Activated T-helper 1 cell treated with Interleukin-2 at 50 U/mL for 16 hours (primary cell): Measurements from ENCODE around the gene BET1L.
"Not testable (repeated sequence)": the region's sequence is repeated elsewhere in the genome, so short reads cannot be mapped to it uniquely, and the experiment has no call there.

Source experiments
- DNase-seq: peaks from one replicate; pipeline ENCODE4 v3.0.0-alpha.2; 2020; ENCODE audit warnings: low read depth

Gene BET1L, protein sequence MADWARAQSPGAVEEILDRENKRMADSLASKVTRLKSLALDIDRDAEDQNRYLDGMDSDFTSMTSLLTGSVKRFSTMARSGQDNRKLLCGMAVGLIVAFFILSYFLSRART

DNA sequence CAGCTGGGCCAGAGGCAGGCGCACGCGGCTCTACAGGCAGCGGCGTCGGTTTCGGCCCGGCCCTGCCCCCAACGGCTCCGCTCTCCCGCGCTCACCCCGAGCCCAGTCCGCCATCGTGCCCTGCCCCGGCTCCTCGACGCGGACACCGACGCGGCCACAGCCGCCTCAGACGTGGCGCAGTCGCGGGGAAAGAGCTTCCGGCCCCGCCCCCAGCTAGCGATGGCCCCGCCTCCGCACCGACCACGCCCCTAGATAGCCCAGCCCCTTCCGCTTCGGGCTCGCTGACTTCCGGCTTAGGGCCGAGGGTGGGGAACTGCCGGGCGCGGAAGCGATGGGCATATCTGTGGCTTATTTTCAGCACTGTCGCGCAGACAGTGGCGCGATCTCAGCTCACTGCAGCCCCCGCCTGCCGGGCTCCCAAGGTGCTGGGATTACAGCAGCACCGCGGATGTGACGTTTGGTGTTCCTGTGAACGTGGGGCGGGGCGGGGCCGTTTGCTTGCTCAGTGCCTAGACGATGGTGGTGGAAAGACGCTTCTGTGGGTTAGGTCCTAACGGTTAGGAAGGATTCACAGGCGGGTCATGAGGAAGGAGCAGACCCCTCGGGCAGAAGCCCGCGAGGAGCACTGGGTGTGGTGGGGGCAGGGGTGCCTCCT lies at the start of gene BET1L, which contains the start of gene RIC8A:
Gene BET1L (minus strand): TSS at position 192 of the 655 bp plus-strand sequence. CDS start 78 bp downstream, at position 114.
Gene RIC8A (plus strand): TSS at position 501 of the 655 bp plus-strand sequence. CDS start 1,147 bp downstream, outside the sequence.
- peak; percentile 94 for DNase-seq

DNA sequence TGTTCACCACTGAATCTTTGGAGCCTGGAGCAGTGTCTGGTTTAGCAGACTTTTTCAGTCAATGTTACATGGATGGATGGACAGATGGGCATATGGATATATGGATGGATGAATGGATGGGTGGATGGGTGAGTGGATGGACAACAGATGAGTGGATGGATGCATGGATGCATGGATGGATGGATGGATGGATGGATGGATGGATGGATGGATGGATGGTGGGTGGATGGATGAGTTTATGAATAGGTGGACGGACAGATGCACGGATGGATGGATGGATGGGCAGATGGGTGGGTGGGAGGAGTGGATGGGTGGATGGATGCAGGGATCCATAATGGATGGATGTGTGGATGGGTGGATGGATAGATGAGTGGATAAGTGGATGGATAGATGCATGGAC lies 48.6 kb upstream of the BET1L start:
- DNase-seq, result no peak

DNA sequence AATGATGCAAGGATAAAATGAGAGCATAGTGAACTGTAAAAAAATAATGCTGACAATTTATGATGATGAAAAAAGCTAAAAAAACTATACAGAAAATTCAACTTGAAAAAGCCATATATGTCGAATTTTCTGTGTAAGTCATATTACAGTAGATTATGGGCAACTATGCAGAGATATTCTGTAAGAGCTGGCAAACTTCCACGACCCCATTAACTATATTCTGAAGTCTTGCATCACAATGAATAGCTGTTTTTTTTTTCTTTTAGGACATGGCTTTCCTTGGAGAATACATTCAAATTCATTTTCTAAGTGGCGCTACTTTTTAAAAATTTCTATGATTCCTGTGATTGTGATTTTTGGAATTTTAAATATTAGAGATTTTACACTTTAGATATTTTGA lies 48.0 kb upstream of the BET1L start:
- no peak for DNase-seq

DNA sequence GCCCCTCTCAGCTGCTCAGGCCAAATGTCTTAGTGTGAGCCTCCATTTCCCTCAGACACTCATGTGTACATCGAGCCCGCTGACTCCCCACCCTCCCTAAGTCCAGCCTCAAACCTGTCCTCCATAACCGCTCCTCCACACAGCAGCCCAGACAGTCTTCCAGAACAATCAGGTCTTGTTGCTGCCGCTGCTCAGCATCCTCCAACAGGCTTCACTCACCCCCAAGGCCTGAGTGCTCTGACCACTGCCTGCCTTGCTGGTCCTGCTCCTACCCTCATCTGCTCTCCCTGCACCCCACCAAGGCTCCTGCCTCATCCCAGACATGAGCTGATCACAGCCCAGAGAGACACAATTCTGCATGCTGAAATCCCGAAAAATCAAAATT lies 46.7 kb upstream of the BET1L start:
- no peak for DNase-seq

DNA sequence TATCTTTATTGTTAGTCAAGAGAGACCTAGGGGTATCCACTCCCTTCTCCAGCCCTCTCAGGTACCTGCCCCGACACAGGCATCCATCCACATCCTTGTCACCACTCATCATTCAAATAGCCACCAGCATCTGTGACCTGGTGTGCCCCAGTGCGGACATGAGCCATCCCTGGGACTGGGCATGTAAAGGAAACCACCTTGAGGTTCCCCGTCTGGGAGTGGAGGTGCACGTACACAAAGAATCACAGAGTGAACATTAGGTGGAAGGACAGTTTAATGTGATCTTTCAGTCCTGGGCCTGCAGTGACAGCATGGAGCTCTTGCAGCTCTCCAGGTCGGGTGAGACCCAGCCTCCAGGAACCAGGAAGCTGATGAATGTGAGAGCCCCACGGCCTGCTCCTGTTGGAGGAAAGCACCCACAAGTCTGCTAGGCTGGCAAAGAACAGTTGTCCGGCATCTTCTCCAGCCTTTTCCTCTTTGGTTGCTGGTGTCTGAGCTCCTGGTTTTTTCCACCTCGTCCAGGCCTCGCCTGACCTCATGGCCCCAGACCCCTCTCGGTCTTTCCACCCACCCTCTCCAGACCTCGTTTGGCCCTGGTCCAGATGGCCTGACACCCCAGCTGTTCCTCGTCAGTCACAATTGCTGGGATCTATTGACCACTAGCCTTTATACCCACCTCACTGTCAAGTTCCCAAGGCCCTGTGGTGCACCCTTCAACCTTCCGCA lies 46.1 kb upstream of the BET1L start:
- no peak for DNase-seq

DNA sequence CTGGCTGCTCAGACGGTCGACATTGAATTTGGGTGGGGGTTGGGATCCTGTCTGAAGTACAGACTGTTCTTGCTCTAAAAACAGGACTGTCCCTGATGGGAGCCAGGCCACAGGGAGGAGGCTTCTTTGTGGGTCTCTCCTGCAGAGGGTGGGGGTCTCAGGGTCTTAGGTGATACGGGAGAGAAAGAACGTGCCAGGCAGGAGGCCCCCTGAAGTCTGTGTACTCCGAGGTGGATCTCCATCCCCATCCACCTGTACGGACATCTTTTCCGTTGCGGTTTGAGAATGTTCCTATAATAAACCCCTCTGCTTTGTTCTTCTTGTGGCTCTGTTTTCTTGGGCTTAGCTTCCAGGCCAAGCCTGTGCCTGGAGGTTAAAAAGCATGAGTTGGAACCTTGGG lies 45.5 kb upstream of the BET1L start:
- DNase-seq, result no peak

DNA sequence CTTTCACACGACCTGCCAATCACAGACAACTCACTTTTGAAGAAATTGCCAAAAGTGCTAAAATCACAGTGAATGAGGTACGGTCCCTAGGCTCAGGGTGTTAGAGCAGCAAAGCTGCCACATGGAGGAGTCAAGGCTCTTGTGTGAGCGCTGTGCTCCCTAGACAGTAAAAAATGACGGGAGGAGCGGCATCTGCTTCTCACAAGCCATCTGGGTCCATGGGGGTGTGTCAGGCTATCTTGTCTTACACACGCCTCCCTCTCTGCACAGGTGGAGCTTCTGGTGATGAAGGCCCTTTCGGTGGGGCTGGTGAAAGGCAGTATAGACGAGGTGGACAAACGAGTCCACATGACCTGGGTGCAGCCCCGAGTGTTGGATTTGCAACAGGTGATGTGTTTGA lies 44.4 kb upstream of the BET1L start:
- DNase-seq, result no peak

DNA sequence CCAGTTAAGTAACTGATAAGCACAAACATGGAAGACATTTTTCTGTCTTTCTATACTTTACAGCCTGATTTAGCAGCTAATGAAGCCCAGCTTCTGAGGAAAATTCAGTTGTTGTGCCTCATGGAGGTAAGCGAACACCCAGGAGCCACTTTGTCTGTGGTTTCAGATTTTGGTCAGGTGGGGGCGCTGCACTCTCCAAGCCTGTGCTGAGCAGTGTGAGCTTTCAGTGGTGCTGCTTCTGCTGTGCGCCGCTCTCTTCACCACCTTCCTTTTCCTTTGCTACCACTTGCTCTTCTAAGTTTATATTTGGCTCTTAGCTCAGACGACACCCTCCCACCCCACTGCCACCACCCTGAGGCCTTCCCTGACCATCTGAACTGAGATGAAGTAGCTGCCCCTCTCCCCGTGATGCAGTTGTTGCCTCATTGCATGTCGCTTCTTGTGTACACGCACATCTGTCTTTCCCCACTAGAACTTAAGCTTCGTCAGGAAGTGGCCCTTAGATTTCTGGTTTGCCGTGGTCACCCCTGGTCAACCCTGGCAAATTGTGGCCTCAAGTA lies 43.6 kb upstream of the BET1L start:
- peak; percentile 67 for DNase-seq

DNA sequence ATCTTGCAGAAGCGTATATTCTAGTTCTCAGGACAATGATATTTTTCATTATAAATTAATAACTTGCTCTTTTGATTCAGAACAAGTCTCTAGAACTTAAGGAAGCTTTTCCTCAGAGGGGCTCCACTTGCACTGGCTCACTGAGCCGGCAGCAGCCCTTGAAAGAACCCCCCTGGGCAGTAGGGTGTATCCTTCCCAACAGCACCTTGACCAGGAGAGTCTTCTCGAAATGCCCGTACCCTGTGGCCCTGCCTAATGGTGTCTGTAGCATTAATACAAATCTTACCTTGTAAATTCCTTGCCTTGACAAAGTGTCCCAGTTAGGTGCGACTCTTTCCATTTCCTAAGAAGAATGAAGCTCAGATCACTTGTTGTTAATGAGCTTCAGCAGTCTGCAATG lies 43.1 kb upstream of the BET1L start:
- DNase-seq, result no peak

DNA sequence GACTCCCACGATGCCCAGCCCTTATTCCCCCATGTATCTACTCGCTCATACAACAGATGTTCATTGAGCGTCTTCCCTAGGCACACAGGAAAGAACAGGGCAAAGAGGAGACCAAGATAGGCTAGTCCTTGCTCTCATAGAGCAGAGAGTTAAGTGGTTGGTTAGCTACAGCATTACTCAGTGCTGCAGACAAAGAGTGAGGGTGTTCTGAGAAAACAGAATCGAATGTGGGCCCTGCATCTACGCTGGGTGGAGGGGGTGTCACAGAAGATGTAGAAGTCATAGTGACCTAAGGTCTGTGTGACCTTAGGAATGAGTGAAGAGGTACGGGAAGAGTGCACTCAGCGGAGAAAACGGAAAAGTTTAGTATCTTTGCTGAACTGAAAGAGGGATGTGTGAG lies 41.9 kb upstream of the BET1L start:
- no peak for DNase-seq

DNA sequence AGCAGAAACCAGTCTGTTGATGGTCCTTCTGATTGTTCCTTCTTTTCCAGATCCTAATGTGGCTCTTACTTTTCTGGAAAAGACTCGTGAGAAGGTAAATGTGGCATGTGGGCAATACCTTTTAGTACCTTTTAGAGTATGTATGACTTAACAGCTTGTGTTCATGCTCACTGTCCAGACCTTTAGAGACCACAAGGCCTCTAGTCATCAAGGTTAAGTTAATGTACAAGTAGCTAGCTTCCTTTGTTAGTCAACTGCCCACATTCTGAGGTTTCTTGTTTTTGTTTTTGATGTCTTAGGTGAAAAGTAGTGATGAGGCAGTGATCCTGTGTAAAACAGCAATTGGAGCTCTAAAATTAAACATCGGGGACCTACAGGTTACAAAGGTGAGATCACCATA lies 37.2 kb upstream of the BET1L start:
- DNase-seq, result no peak

DNA sequence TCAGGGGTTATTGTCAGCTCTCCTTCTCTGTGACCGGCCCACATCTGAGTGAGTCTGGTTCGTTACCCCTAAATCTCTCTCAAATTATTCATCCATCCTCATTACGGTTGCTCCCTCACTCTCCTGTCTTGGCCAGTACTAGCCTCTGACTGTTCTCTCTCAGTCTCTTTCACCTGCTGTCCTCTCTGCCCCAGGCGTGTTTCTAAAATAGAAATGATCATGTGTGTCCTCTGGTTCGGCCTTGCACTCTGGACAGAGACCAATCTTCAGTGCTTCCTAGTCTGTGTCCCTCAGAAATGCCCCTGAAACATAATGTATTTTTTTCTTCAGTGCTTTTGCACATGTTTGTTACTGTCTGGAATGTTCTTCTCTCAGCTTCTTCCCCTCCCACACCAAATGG lies 34.4 kb upstream of the BET1L start:
- DNase-seq, result no peak

DNA sequence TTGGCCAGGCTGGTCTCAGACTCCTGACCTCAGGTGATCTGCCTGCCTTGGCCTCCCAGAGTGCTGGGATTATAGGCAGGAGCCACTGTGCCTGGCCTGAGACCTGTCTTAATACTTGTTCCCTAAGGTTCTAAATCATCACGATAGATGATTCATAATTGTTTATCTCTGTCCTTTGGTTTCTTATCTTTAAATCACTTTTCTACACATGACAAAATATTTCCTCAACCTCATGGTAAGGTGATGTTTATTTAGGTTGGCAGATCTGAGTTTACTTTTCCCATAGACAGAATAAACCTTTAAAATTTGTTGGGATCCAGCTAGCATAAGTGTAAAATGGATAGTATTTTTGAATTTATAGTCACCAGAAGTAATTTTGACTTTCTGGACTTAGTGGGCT lies 33.1 kb upstream of the BET1L start:
- no peak for DNase-seq

DNA sequence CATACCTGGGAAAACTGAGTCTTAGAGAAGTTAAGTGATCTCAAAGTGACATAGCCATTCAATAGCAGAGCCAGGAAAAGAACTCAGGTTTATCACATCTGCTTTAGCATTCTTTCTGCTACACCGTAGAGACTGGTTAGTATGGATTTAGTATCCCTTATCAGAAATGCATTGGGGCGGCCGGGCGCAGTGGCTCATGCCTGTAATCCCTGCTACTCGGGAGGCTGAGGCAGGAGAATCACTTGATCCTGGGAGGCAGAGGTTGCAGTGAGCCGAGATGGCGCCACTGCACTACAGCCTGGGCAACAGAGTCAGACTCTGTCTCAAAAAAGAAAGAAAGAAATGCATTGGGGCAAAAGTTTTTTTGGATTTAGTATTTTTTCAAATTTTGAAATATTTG lies 31.1 kb upstream of the BET1L start:
- not testable (repeated sequence) for DNase-seq

DNA sequence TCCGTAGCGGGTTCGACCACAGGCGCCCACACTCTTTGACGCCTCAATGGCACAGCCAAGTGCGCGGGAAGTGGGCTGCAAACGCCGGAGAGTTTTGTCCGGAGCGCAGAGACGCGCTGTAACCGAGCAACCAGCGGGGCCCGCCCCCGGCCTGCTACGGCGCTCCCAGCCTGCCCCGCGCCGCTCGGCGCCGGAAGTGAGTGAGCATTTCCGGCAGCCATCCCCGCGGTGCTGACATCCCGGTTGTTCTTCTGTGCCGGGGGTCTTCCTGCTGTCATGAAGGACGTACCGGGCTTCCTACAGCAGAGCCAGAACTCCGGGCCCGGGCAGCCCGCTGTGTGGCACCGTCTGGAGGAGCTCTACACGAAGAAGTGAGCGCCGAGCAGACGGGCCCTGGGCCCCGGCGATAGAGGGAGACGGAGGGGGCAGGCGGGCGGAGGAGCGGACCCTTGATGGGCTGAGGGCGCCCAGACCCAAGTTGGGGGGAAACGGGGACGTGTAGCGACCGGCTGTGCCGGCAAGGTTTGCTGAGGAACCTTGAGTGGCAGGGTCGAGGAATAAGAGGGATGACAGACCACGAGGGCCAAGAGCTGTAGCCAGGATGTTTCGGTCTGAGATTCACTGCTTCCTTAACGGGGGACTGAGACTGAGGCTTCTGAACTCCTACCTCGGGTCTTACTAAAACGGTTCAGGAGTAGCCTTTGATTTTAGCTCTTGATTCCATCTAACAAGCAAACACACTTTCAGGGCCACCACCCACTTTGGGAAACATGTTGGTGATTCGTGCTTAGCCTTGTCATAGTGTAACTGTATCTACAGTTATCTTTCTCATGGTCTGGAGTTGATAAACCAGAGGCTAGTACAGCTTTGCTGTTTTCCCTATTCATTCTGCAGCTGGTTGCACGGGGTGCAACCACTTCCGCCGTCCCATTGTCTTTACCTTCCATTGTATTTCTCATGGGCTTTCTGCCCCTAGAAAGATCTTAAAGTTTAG lies 29.9 kb upstream of the BET1L start, which contains the start of gene PSMD13:
Gene PSMD13 (plus strand): TSS at position 203 of the 994 bp plus-strand sequence. CDS start 74 bp downstream, at position 277.
- DNase-seq, result peak; percentile 86

DNA sequence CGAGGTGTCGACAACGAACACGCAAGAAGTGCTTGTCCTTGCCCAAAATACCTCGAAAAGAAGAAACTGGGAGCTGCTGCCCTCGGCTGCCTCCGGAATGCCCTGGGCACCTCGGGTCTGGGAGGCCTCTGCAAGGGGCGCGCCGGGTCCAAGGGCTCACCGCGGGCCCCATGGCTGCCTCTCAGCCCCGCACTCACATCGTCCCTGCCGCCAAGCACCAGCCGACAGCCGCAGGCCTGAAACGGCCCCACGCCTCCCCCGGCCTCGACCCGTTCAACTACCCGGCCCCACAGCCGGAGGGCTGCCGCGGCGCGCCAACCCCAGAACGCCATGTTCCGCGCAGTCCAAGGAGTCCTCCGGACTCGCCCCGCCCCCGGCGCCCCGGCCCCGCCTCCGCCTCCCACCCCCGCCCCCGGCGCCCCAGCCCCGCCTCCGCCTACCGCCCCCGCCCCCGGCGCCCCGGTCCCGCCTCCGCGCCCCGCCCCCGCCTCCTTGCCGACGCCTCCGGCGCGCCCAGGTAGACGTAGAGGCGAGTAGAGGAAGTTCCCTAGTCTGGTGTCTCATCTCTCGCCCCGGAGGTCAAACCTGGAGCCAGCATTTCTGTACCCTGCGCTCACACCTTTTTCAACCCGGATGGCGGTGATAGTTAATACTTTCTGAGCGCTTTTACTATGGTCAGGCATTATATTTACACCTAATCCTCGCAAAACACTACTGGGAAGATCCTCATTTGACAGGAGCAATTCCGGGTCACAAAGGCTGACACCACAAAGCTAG lies 29.0 kb upstream of the BET1L start, which contains the start of gene SIRT3:
Gene SIRT3 (minus strand): TSS at position 346 of the 777 bp plus-strand sequence. CDS start 14 bp downstream, at position 332.
- DNase-seq, result peak; percentile 75

DNA sequence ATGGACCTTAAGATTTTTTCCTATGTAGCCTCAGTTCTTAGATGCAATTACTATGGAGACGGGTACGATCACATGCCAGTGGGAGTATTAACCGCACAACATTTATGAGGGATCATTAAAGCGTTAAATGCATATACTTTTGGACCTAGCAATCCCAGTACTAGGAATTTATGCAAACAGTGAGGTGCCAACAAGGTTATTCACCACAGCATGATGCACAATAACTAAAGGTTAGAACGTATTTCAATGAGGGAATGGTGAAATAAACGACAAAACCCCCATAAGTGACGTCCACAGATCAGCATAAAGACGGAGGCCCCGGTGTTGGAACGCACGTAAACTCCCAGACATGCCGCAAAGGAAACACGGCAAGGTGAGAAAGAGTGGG lies 28.4 kb upstream of the BET1L start:
- peak; percentile 26 for DNase-seq

DNA sequence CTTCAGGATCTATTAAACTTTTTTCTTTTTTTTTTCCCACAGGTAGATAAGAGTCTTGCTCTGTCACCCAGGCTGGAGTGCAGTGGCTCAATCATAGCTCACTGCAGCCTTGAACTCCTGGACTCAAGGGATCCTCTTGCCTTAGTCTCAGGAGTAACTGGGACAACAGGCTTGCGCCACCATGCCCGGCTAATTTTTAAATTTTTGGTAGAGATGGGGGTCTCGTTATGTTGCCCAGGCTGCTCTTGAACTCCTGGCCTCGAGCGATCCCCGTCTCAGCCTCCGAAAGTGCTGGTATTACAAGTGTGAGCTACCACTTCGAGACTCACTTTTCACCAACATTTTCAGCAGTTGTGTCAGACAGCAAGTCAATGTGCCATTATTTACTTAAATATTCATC lies 28.0 kb upstream of the BET1L start:
- DNase-seq, result no peak

DNA sequence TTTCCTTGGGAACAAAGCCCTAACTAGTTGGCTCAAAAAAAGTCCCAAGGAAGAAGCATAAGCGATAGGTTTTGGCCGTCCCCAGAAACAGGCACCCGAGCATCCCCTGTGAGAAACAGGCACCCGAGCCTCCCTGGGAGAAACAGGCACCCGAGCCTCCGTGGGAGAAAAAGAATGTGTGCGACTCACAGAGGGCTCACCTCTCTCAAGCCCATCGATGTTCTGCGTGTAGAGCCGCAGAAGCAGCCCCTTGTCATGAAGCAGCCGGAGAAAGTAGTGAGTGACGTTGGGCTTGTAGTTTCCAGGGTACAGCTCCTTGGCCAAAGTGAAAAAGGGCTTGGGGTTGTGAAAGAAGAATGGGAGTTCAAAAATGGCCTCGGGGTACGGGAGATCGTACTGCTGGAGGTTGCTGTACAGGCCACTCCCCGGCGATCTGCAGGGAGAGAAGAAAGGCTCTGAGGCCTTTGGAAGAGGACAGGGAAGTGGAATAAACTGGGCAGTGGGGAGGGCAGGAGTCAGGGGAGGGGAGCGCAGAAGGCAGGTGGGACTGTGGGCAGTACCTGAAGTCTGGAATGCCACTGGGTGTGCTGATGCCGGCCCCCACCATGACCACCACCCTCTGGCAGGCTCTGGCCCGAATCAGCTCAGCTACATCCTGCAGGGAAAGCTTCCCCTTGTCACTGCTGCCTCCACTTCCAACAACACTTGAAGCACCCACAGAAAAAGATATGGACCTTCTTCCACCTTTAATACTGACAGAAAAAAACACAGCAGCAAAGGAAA lies 25.8 kb upstream of the BET1L start:
- no peak for DNase-seq

DNA sequence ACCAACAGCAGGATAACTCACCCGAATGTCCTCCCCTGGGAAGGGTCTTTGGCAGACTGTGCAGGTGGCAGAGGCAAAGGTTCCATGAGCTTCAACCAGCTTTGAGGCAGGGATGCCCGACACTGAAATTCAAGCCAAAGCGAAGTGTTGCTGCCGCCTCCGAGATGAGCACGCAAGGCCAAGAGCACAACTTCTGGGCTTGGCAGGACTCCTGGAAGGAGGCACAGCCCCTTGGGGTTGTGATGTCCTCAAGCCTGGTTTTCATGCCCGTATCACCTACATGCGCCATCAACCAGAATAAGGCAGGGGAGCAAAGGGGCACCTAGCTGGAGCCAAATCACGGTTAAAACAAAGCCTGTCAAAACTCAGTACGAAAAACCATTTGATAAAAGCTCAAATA lies 23.2 kb upstream of the BET1L start:
- DNase-seq, result no peak
